PFSK-1 (cell line): ENCODE data around the gene PSORS1C2.

Source experiments
- FOXP2 ChIP-seq: optimal IDR thresholded peaks from 2 replicates; pipeline ENCODE3; 2011; ENCODE audit warnings: borderline replicate concordance, control low read depth, inconsistent platforms; ENCODE audit not compliant: insufficient read depth; ENCODE audit errors: extremely low read length, extremely low read depth
- POLR2AphosphoS5 ChIP-seq: IDR thresholded peaks from 2 replicates; pipeline ENCODE4 v1.6.1; 2012; ENCODE audit warnings: low read depth, mild to moderate bottlenecking, control low read depth, low read length, moderate library complexity
- REST ChIP-seq, 2 experiments: IDR thresholded peaks; 2 replicates each; pipeline versions ENCODE4 v1.6.1 to v1.8.0; 2011 to 2012; ENCODE audit warnings: low read depth in 2 of 2, low read length in 2 of 2, control low read depth in 1 of 2, inconsistent platforms in 1 of 2, mild to moderate bottlenecking in 1 of 2, moderate library complexity in 1 of 2; ENCODE audit not compliant: insufficient read depth in 1 of 2
- SIN3A ChIP-seq: IDR thresholded peaks from 2 replicates; pipeline ENCODE4 v1.6.1; 2012; ENCODE audit warnings: mild to moderate bottlenecking, low read length, moderate library complexity, borderline replicate concordance; ENCODE audit not compliant: insufficient read depth
- TAF1 ChIP-seq: IDR thresholded peaks from 2 replicates; pipeline ENCODE4 v1.6.1; 2012; ENCODE audit warnings: low read length, control low read depth, borderline replicate concordance; ENCODE audit not compliant: insufficient read depth

The PSORS1C2 gene

GRCh38 chr6:31092769-31093505, 45.9 kb downstream of the PSORS1C2 start:
- TF ChIP-seq POLR2AphosphoS5 (no peak), TAF1 (no peak), FOXP2 (no peak), REST (IDR thresholded peaks at IDR 0.05; ENCODE audit: insufficient read depth in 1 of 2, low read depth in 2 of 2, low read length in 2 of 2) (no peak), SIN3A (no peak)

- TF ChIP-seq POLR2AphosphoS5 (no peak), FOXP2 (no peak), TAF1 (no peak), REST (IDR thresholded peaks at IDR 0.05; ENCODE audit: insufficient read depth in 1 of 2, low read depth in 2 of 2, low read length in 2 of 2) (no peak), SIN3A (no peak)
These were observed 46.6 kb downstream of the PSORS1C2 start for GRCh38 chr6:31092238-31092637.

- TF ChIP-seq FOXP2: no peak
- TF ChIP-seq REST (IDR thresholded peaks at IDR 0.05; ENCODE audit: insufficient read depth in 1 of 2, low read depth in 2 of 2, low read length in 2 of 2): no peak
- TF ChIP-seq POLR2AphosphoS5: no peak
- no peak for TF ChIP-seq TAF1
- no peak for TF ChIP-seq SIN3A
These were observed 47.2 kb downstream of the PSORS1C2 start for GRCh38 chr6:31091680-31092079.

- no peak for TF ChIP-seq FOXP2
- no peak for TF ChIP-seq TAF1
- no peak for TF ChIP-seq SIN3A
- TF ChIP-seq REST (IDR thresholded peaks at IDR 0.05; ENCODE audit: insufficient read depth in 1 of 2, low read depth in 2 of 2, low read length in 2 of 2): no peak
These were observed 47.9 kb downstream of the PSORS1C2 start for GRCh38 chr6:31090973-31091364.
